Suprapubic skin (tissue), 4 donors: ENCODE measurements around the gene BLOC1S5. TPM values are rescaled to one million over a fixed set of nuclear protein-coding genes. Genes with fewer than 3 reads are reported as not detected.
"Not testable (repeated sequence)": the region's sequence is repeated elsewhere in the genome, so short reads cannot be mapped to it uniquely, and the experiment has no call there.

ENCODE experiments used
- DNase-seq, 2 donors: peaks; one replicate each; pipeline ENCODE4 v3.0.0-alpha.2; 2019; ENCODE audit warnings: low spot score in 2 of 2
- H3K27ac ChIP-seq: fragments of 200-600 bp; sonication (generic); one replicate; pipeline ENCODE4 v1.5.1; 2019
- H3K27me3 ChIP-seq: fragments of 200-600 bp; sonication (generic); one replicate; pipeline ENCODE4 v1.5.1; 2019
- H3K36me3 ChIP-seq: fragments of 200-600 bp; sonication (generic); one replicate; pipeline ENCODE4 v1.5.1; 2019
- H3K4me1 ChIP-seq: fragments of 200-600 bp; sonication (generic); one replicate; pipeline ENCODE4 v1.5.1; 2019
- H3K4me3 ChIP-seq: fragments of 200-600 bp; sonication (generic); one replicate; pipeline ENCODE4 v1.5.1; 2019; ENCODE audit warnings: mild to moderate bottlenecking
- H3K9me3 ChIP-seq: fragments of 200-600 bp; sonication (generic); one replicate; pipeline ENCODE4 v1.5.1; 2019
- CTCF ChIP-seq, 2 donors: fragments of 200-600 bp in 1 of 2; fragments of 450-650 bp in 1 of 2; sonication (generic) in 1 of 2; IDR thresholded peaks; one replicate each; pipeline ENCODE4 v1.5.1; 2016 to 2019; ENCODE audit warnings: antibody characterized with exemption in 2 of 2, mild to moderate bottlenecking in 1 of 2, moderate library complexity in 1 of 2
- EP300 ChIP-seq: sonication (generic); formaldehyde crosslinking; IDR thresholded peaks from one replicate; pipeline ENCODE4 v1.6.1; 2017; ENCODE audit warnings: antibody characterized with exemption
- POLR2A ChIP-seq, 2 donors: fragments of 450-650 bp; IDR thresholded peaks; one replicate each; pipeline ENCODE4 v1.6.1; 2017; ENCODE audit warnings: antibody characterized with exemption in 2 of 2, mild to moderate bottlenecking in 2 of 2, moderate library complexity in 2 of 2
- POLR2AphosphoS5 ChIP-seq, 3 donors: sonication (generic); formaldehyde crosslinking; IDR thresholded peaks; one replicate each; pipeline ENCODE4 v1.6.1; 2017; ENCODE audit warnings: antibody characterized with exemption in 3 of 3
- WGBS: methylation state at CpG from one replicate; pipeline ENCODE4 v1.1.5; 2018; 5-methylcytosine and 5-hydroxymethylcytosine counted together
- total RNA-seq, 4 donors: library from RNA; depleted of rRNA; stranded (reverse); fragments of >200 nt; gene quantifications; one replicate each; pipeline ENCODE4 v1.1.0, GENCODE V29; 2016

Gene BLOC1S5
- total RNA-seq, 4 donors from 2014 or later = 9.1 to 13.6 (median 9.7) TPM

- Histone ChIP-seq H3K4me3 (no peak overlapping the region), H3K27ac (no peak overlapping the region), H3K36me3 (peaks cover 9% of the 10 kb centered on the region), H3K27me3 (no peaks in the 10 kb centered on the region), H3K4me1 (no peaks in the 10 kb centered on the region), H3K9me3 (no peaks in the 10 kb centered on the region)
- no peak for TF ChIP-seq CTCF (IDR thresholded peaks at IDR 0.05)
- 89% methylated on average over 2 of the region's 2 CpGs for WGBS
- DNase-seq = no peak
Measured at GRCh38 chr6:8054276-8054675, 9.9 kb downstream of the BLOC1S5 start.

DNA sequence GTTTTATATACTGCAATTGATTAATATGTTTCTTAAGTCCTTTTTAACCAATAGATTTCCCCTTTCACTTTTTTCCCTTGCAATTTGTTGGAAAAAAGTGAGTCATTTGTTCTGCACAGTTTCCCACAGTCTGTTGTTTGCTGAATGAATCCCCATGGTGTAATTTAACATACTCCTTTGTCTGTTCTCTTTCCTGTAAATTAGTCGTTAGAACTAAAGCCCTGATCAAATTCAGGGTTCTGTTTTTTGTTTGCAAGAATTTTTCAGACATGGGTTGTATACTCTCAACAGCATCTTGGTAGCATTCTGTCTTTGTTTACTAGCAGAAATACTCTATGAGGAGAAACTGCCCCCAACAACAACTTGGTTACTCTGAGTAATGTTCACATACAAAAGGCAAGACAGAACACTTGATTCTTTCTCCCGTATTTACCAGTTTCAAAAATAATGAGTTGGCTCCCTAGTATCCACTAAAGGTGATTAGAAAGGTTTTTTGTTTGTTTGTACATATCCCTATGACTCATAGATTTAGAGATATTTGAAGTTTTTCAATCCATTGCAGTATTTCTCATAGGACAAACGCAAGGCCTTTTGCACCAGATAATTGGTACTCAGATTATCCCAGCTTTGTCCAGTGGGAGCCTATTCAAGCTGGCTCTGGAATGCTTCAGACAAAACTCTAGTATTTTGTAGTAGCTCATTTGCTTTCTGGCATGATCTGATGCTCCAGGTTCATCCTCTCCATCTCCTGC is 16.5 kb downstream of the BLOC1S5 start:
- Histone ChIP-seq H3K27me3 (no peaks in the 10 kb centered on the region), H3K36me3 (no peaks in the 10 kb centered on the region), H3K9me3 (no peaks in the 10 kb centered on the region), H3K4me1 (peaks cover 9% of the 10 kb centered on the region), H3K27ac (no peak overlapping the region), H3K4me3 (no peak overlapping the region)
- DNase-seq = no peak
- 67% methylated on average over 3 of the region's 3 CpGs for WGBS
- TF ChIP-seq EP300 (no peak), POLR2A (IDR thresholded peaks at IDR 0.05) (no peak), CTCF (IDR thresholded peaks at IDR 0.05) (no peak), POLR2AphosphoS5 (IDR thresholded peaks at IDR 0.05) (no peak)

- not testable (repeated sequence) for H3K27ac ChIP-seq, H3K4me1 ChIP-seq, H3K9me3 ChIP-seq, H3K4me3 ChIP-seq, DNase-seq, H3K27me3 ChIP-seq, H3K36me3 ChIP-seq
- WGBS = 93% methylated on average over 4 of the region's 4 CpGs
Measured at GRCh38 chr6:8045769-8046168, 18.4 kb downstream of the BLOC1S5 start.

- Histone ChIP-seq H3K4me1 (peaks cover 9% of the 10 kb centered on the region), H3K9me3 (no peaks in the 10 kb centered on the region), H3K27ac (no peak overlapping the region), H3K27me3 (no peaks in the 10 kb centered on the region), H3K4me3 (no peak overlapping the region), H3K36me3 (peaks cover 12% of the 10 kb centered on the region)
- no peak for DNase-seq
- 64% methylated on average over 3 of the region's 3 CpGs for WGBS
- TF ChIP-seq POLR2AphosphoS5 (IDR thresholded peaks at IDR 0.05) = no peak
- TF ChIP-seq POLR2A (IDR thresholded peaks at IDR 0.05) = no peak
- no peak for TF ChIP-seq EP300
- TF ChIP-seq CTCF (IDR thresholded peaks at IDR 0.05) = no peak
Measured at GRCh38 chr6:8043221-8043620, 21.0 kb downstream of the BLOC1S5 start.

GRCh38 chr6:8041913-8042583 is 22.1 kb downstream of the BLOC1S5 start:
- H3K27ac ChIP-seq = no peak overlapping the region
- WGBS = 71% methylated on average over 9 of the region's 9 CpGs
- peaks cover 3% of the 10 kb centered on the region for H3K4me1 ChIP-seq
- no peak for TF ChIP-seq EP300
- no peak for TF ChIP-seq CTCF (IDR thresholded peaks at IDR 0.05)
- no peak for TF ChIP-seq POLR2AphosphoS5 (IDR thresholded peaks at IDR 0.05)
- TF ChIP-seq POLR2A (IDR thresholded peaks at IDR 0.05) = no peak
- H3K9me3 ChIP-seq = no peaks in the 10 kb centered on the region
- no peak overlapping the region for H3K4me3 ChIP-seq
- peaks cover 12% of the 10 kb centered on the region for H3K36me3 ChIP-seq
- DNase-seq = no peak
- H3K27me3 ChIP-seq = no peaks in the 10 kb centered on the region

DNA sequence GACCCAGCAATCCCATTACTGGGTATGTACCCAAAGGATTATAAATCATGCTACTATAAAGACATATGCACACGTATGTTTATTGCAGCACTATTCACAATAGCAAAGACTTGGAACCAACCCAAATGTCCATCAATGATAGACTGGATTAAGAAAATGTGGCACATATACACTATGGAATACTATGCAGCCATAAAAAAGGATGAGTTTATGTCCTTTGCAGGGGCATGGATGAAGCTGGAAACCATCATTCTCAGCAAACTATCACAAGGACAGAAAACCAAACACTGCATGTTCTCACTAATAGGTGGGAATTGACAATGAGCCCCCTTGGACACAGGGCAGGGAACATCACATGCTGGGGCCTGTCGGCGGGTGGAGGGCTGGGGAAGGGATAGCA is 30.1 kb downstream of the BLOC1S5 start:
- 96% methylated on average over 3 of the region's 3 CpGs for WGBS
- not testable (repeated sequence) for H3K27me3 ChIP-seq, DNase-seq, H3K9me3 ChIP-seq, H3K4me1 ChIP-seq, H3K36me3 ChIP-seq, H3K27ac ChIP-seq, H3K4me3 ChIP-seq
